Measurements from ENCODE around the gene RTP5.

DNA sequence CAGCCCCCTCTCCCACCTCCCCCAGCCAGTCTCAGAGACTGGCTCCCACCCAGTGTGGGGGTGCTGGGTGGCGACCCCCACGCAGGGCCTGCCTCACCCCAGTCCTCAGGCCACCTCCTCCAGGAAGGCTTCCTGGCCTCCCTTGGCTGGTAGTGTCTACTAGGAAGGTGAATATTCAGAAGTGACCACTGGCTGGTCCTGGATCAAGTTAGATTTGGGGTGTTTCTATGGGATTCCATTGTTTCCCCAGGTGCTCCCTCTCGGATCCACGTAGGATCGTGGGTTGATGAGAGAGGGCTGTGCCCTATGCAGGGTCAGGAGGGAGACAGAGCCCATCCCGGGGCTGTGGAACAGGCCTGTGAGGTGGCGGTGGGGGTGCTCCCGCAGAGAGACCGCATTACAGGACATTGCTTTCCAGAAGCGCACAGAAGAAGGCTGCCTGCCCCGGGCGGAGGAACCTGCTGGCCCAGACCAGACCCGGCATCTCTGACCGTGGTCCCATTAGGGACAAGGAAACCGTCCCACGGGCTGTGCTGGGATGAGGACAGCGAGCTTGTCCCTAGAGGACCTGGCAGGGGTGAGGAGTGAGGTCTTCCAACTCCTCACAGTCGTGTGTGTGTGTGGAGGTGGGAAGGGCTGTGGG lies 14.2 kb upstream of the RTP5 start:
- no peak for TF ChIP-seq RAD21 (IDR thresholded peaks at IDR 0.05; ENCODE audit: low read depth)
- TF ChIP-seq EP300 (IDR thresholded peaks at IDR 0.05; ENCODE audit: borderline replicate concordance) = no peak
- no peak for TF ChIP-seq REST (IDR thresholded peaks at IDR 0.05; ENCODE audit: low read depth)
- no peak for TF ChIP-seq NFIC (IDR thresholded peaks at IDR 0.05)
- TF ChIP-seq CEBPB (IDR thresholded peaks at IDR 0.05) = no peak
- no peak for TF ChIP-seq EGR1 (IDR thresholded peaks at IDR 0.05)
- TF ChIP-seq YY1 (IDR thresholded peaks at IDR 0.05; ENCODE audit: low read depth) = no peak
- TF ChIP-seq MAX (IDR thresholded peaks at IDR 0.05) = no peak
- TF ChIP-seq ZBTB7A (IDR thresholded peaks at IDR 0.05; ENCODE audit: low read depth) = no peak
- TF ChIP-seq FOXM1 (IDR thresholded peaks at IDR 0.05; ENCODE audit: borderline replicate concordance, low read depth) = no peak
- TF ChIP-seq TEAD4 (IDR thresholded peaks at IDR 0.05) = no peak
- TF ChIP-seq TAF1 (IDR thresholded peaks at IDR 0.05; ENCODE audit: low read depth) = no peak

All from Ishikawa (cell line).